GM18870 (cell line): ENCODE measurements around the gene FAM47A.

Experiments
- ATAC-seq: cut with Tn5 transposase; IDR thresholded peaks from one replicate; pipeline ENCODE4 v1.9.1; 2021; ENCODE audit warnings: moderate library complexity; ENCODE audit not compliant: unreplicated experiment

The FAM47A gene

GRCh38 chrX:34132028-34132427, at the start of gene FAM47A:
Gene FAM47A (minus strand): TSS chrX:34132314. CDS start chrX:34132278, 36 bp downstream.
- ATAC-seq, result no peak

- no peak for ATAC-seq
These were observed 15.2 kb upstream of the FAM47A start for GRCh38 chrX:34147345-34147744.

- no peak for ATAC-seq
These were observed 14.8 kb upstream of the FAM47A start for GRCh38 chrX:34146906-34147305.

- no peak for ATAC-seq
These were observed 12.1 kb upstream of the FAM47A start for GRCh38 chrX:34144246-34144645.

- no peak for ATAC-seq
These were observed 8.7 kb upstream of the FAM47A start for GRCh38 chrX:34140816-34141215.

GRCh38 chrX:34130980-34131744, 952 bp downstream of the FAM47A start:
- ATAC-seq, result no peak

GRCh38 chrX:34130501-34130900, 1.6 kb downstream of the FAM47A start:
- no peak for ATAC-seq

GRCh38 chrX:34126011-34126410, 6.1 kb downstream of the FAM47A start:
- no peak for ATAC-seq

GRCh38 chrX:34119122-34119521, 13.0 kb downstream of the FAM47A start:
- ATAC-seq, result no peak

- ATAC-seq, result no peak
These were observed 19.7 kb downstream of the FAM47A start for GRCh38 chrX:34112459-34112858.
